ENCODE data around the gene MUC21.
A peak's percentile ranks its signal among the peaks of the same experiment; 100 is the strongest.
"Not testable (repeated sequence)": the region's sequence is repeated elsewhere in the genome, so short reads cannot be mapped to it uniquely, and the experiment has no call there.

MUC21 gene

GRCh38 chr6:30969171-30969570 is 14.3 kb upstream of the MUC21 start:
- not testable (repeated sequence) for DNase-seq (ENCODE audit: low read depth in 2 of 2)

GRCh38 chr6:30970946-30971345 is 12.6 kb upstream of the MUC21 start:
- no peak for DNase-seq (ENCODE audit: low read depth in 2 of 2)

GRCh38 chr6:30972816-30973215 is 10.7 kb upstream of the MUC21 start:
- no peak for DNase-seq (ENCODE audit: low read depth in 2 of 2)

DNA sequence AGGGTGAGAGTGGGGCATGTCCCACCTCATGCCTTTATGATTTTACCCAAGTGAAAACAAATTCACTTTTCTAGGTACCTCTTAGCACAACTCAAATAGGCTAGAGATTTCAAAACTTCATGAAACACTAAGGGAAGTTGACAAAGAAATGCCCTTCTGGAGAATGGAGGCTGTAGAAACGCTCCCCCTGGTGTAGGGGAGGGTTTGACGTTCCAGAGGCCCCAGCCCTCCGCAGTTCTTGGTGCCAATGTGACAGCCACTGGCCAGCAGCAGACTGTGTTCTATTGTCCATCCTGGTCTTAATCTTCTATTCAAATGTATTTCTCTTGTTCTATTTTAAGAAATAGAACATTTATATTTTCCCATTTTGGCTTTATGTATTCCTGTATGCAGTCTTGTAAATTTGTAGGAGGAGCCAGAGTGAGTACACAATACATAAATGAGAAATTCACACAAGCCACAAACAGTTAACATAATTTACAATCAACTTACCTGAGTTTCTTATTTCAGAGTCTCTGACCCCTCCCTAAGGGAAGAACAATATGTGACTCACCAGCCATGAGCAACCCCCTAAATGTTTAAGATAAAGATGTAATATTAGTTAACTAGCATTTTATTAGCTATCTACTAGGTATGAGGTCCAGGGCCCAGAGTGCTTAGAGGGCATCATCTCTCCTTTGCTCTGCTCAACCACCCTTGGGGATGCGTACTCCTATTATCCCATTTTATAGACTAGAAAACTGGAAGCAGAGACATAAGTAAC is 8.8 kb upstream of the MUC21 start:
- DNase-seq (ENCODE audit: low read depth in 2 of 2), result no peak

DNA sequence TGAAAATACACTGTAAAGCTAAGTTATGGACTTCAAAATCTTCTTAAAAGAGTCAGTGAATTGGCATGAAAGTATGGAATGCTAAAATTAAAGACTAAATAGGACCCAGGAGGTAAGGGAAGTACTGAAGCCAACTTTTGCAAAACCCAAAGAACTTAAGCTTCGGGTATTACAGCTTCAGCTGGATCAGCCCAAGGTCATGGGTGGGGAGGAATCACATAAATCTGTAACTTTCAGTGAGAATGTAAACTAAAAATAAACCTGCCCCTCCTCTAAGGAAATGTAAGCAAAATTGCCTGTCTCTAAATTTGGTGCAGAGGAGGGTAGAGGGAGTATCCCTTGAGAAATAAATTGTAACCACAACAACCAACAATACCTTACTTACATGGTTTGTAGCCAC is 4.4 kb upstream of the MUC21 start:
- peak in 1 of 2 experiments; percentile 9 for DNase-seq (ENCODE audit: low read depth in 2 of 2)

GRCh38 chr6:30979690-30980089 is 3.8 kb upstream of the MUC21 start:
- DNase-seq (ENCODE audit: low read depth in 2 of 2), result no peak

- peak; percentile 45 to 48 for DNase-seq (ENCODE audit: low read depth in 2 of 2)
These were observed 1.4 kb upstream of the MUC21 start for GRCh38 chr6:30981942-30982772.

- no peak for DNase-seq (ENCODE audit: low read depth in 2 of 2)
These were observed 2.0 kb downstream of the MUC21 start for GRCh38 chr6:30985490-30985889.

- no peak for DNase-seq (ENCODE audit: low read depth in 2 of 2)
These were observed 3.8 kb downstream of the MUC21 start for GRCh38 chr6:30987304-30987703.

DNA sequence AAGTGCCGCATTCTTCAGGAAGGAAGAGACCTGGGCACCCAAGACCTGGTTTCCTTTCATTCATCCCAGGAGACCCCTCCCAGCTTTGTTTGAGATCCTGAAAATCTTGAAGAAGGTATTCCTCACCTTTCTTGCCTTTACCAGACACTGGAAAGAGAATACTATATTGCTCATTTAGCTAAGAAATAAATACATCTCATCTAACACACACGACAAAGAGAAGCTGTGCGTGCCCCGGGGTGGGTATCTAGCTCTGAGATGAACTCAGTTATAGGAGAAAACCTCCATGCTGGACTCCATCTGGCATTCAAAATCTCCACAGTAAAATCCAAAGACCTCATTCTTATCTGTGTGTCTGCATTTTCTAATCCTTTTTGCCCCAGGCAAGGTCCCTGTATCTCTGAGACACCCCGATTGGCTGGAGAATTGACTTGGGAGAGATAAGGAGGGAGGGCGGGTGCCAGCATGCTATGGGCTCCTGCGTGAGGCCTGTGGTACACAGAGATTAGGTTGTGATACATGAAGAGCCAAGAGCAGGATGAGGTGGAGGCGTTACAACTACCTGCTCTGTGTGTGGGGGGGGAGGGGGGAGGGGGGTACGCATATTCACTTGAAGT is 4.8 kb downstream of the MUC21 start:
- no peak for DNase-seq (ENCODE audit: low read depth in 2 of 2)

GRCh38 chr6:30990422-30991086 is 7.0 kb downstream of the MUC21 start:
- no peak for DNase-seq (ENCODE audit: low read depth in 2 of 2)

DNA sequence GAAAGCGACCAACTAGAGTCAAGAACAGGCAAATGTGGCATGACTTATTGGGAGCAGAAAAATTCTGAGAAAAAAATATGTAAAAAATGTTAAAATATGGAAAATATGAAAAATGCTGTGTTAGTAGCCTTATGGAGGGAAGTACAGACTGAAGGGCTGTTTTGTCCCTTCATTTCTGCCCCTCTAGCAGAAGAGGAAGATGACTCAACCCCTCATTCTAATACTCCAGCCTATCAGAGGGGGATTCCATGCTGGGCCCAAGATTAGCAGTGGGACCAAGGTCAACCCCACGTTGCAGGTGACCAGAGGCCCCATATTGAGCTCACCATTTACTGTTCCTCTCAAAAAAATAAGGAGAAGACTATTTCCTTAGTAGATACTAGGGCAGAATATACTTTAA is 8.4 kb downstream of the MUC21 start:
- no peak for DNase-seq (ENCODE audit: low read depth in 2 of 2)

DNA sequence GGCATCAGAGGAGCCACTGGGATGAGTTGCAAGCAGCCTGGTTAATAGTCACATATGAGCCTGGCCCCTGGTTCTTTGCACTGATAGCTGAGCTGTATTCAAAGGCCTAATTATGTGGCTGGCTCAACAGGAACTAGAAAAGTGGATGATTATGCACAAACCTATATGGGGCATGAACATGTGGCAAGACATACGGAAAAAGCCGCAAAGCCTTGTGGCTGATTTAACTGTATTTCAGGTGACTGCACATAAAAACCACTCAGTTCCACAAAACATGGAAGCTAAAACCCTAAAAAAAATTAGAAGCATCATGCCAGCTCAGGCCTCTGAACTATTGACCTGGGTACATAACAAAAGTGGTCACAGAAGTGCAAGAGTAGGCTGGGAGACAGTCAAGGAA is 13.8 kb downstream of the MUC21 start:
- DNase-seq (ENCODE audit: low read depth in 2 of 2), result no peak

- DNase-seq (ENCODE audit: low read depth in 2 of 2), result no peak
These were observed 15.3 kb downstream of the MUC21 start for GRCh38 chr6:30998785-30999184.

GRCh38 chr6:31000067-31000860 is 16.7 kb downstream of the MUC21 start:
- not testable (repeated sequence) for DNase-seq (ENCODE audit: low read depth in 2 of 2)

GRCh38 chr6:31001281-31001888 is 17.9 kb downstream of the MUC21 start:
- DNase-seq (ENCODE audit: low read depth in 2 of 2), result no peak

DNA sequence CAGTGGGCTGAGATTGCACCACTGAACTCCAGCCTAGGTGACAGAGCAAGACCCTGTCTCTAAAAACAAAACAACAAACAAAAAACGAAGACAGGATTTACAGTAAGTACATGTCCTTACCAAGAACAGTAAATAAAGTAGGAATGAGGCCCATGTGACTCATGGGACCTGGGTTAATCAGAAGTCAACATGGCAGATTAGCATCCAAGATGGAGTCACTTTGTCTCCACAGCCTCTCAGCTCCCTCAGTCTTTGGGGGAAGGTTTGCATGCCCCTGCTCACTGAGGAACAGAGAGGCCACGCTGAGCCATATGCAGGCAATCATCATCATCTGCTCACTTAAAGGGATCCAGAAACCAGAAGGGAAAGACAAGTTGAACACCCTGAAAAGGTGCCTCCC is 19.0 kb downstream of the MUC21 start:
- DNase-seq (ENCODE audit: low read depth in 2 of 2), result no peak

- DNase-seq (ENCODE audit: low read depth in 2 of 2), result no peak
These were observed 21.3 kb downstream of the MUC21 start for GRCh38 chr6:31004794-31005193.

GRCh38 chr6:31005249-31006020 is 21.9 kb downstream of the MUC21 start:
- DNase-seq (ENCODE audit: low read depth in 2 of 2), result no peak

- peak; percentile 68 to 69 for DNase-seq (ENCODE audit: low read depth in 2 of 2)
These were observed 24.2 kb downstream of the MUC21 start for GRCh38 chr6:31007694-31008093.
